Activated naive CD8-positive, alpha-beta T cell treated with anti-CD3 and anti-CD28 coated beads, Interleukin-2, amount 50 U/mL, for 24 hours (primary cell): ENCODE results near the gene RAD51B.
"Not testable (repeated sequence)": the region's sequence is repeated elsewhere in the genome, so short reads cannot be mapped to it uniquely, and the experiment has no call there.

Source experiments
- ATAC-seq: fragments of 150-1000 bp; cut with Tn5 transposase; one replicate; pipeline ENCODE4 v1.10.0; 2021
- DNase-seq: peaks from one replicate; pipeline ENCODE4 v3.0.0; 2021
- H3K27ac Mint-ChIP-seq: one replicate; pipeline ENCODE4 v1.8.0; 2021; ENCODE audit warnings: mild to moderate bottlenecking, mixed read lengths
- H3K27me3 Mint-ChIP-seq: one replicate; pipeline ENCODE4 v1.8.0; 2021; ENCODE audit warnings: mixed read lengths
- H3K36me3 Mint-ChIP-seq: one replicate; pipeline ENCODE4 v1.8.0; 2021; ENCODE audit warnings: low read depth, mixed read lengths
- H3K4me1 Mint-ChIP-seq: one replicate; pipeline ENCODE4 v1.8.0; 2021; ENCODE audit warnings: mixed read lengths
- H3K4me3 Mint-ChIP-seq: one replicate; pipeline ENCODE4 v1.8.0; 2021; ENCODE audit warnings: mild to moderate bottlenecking, moderate library complexity, mixed read lengths
- H3K9me3 Mint-ChIP-seq: one replicate; pipeline ENCODE4 v1.8.0; 2021; ENCODE audit warnings: mixed read lengths

RAD51B gene

GRCh38 chr14:68105816-68106215, 286.2 kb downstream of the RAD51B start:
- DNase-seq, result no peak
- Mint-ChIP-seq H3K36me3 (peaks cover 18% of the 10 kb centered on the region), H3K27ac (no peak overlapping the region), H3K27me3 (no peaks in the 10 kb centered on the region), H3K4me1 (peaks cover 15% of the 10 kb centered on the region), H3K9me3 (peaks cover 17% of the 10 kb centered on the region), H3K4me3 (no peak overlapping the region)
- ATAC-seq, result no peak

GRCh38 chr14:68106456-68106855, 286.9 kb downstream of the RAD51B start:
- peaks cover 11% of the 10 kb centered on the region for H3K9me3 Mint-ChIP-seq
- no peak for ATAC-seq
- peaks cover 11% of the 10 kb centered on the region for H3K36me3 Mint-ChIP-seq
- no peaks in the 10 kb centered on the region for H3K27me3 Mint-ChIP-seq
- H3K27ac Mint-ChIP-seq, result no peak overlapping the region
- H3K4me1 Mint-ChIP-seq, result peaks cover 22% of the 10 kb centered on the region
- DNase-seq, result no peak
- H3K4me3 Mint-ChIP-seq, result no peak overlapping the region

- DNase-seq (no peak), ATAC-seq (no peak)
- no peak overlapping the region for H3K4me3 Mint-ChIP-seq
- peaks cover 7% of the 10 kb centered on the region for H3K36me3 Mint-ChIP-seq
- H3K27ac Mint-ChIP-seq, result no peak overlapping the region
- H3K9me3 Mint-ChIP-seq, result peaks cover 7% of the 10 kb centered on the region
- H3K27me3 Mint-ChIP-seq, result no peaks in the 10 kb centered on the region
- H3K4me1 Mint-ChIP-seq, result peaks cover 23% of the 10 kb centered on the region
These were observed 287.3 kb downstream of the RAD51B start for GRCh38 chr14:68106905-68107304.

GRCh38 chr14:68109132-68109900, 289.7 kb downstream of the RAD51B start:
- peak; percentile 33 for ATAC-seq
- DNase-seq, result no peak
- H3K4me3 Mint-ChIP-seq, result no peak overlapping the region
- H3K27ac Mint-ChIP-seq, result no peak overlapping the region
- H3K9me3 Mint-ChIP-seq, result no peaks in the 10 kb centered on the region
- H3K27me3 Mint-ChIP-seq, result no peaks in the 10 kb centered on the region
- H3K4me1 Mint-ChIP-seq, result peaks cover 23% of the 10 kb centered on the region
- no peaks in the 10 kb centered on the region for H3K36me3 Mint-ChIP-seq

- no peak for ATAC-seq
- no peak overlapping the region for H3K4me3 Mint-ChIP-seq
These were observed 291.7 kb downstream of the RAD51B start for GRCh38 chr14:68111097-68111852.

GRCh38 chr14:68111853-68112270, 292.3 kb downstream of the RAD51B start:
- Mint-ChIP-seq H3K27me3 (no peaks in the 10 kb centered on the region), H3K9me3 (no peaks in the 10 kb centered on the region), H3K27ac (no peak overlapping the region), H3K36me3 (no peaks in the 10 kb centered on the region), H3K4me3 (no peak overlapping the region), H3K4me1 (peaks cover 23% of the 10 kb centered on the region)
- ATAC-seq (no peak), DNase-seq (no peak)

More at GRCh38 chr14:68111097-68111852, 291.7 kb downstream of the RAD51B start:
- no peak overlapping the region for H3K27ac Mint-ChIP-seq
- peaks cover 23% of the 10 kb centered on the region for H3K4me1 Mint-ChIP-seq
- no peak for DNase-seq
- no peaks in the 10 kb centered on the region for H3K36me3 Mint-ChIP-seq
- H3K9me3 Mint-ChIP-seq, result no peaks in the 10 kb centered on the region
- no peaks in the 10 kb centered on the region for H3K27me3 Mint-ChIP-seq

- Mint-ChIP-seq H3K4me3 (no peak overlapping the region), H3K4me1 (peaks cover 23% of the 10 kb centered on the region), H3K27ac (no peak overlapping the region), H3K27me3 (no peaks in the 10 kb centered on the region), H3K36me3 (no peaks in the 10 kb centered on the region), H3K9me3 (no peaks in the 10 kb centered on the region)
- ATAC-seq (no peak), DNase-seq (no peak)
These were observed 292.9 kb downstream of the RAD51B start for GRCh38 chr14:68112442-68112841.

- Mint-ChIP-seq H3K27ac (no peak overlapping the region), H3K27me3 (no peaks in the 10 kb centered on the region), H3K9me3 (no peaks in the 10 kb centered on the region), H3K4me3 (no peak overlapping the region), H3K36me3 (no peaks in the 10 kb centered on the region), H3K4me1 (peaks cover 23% of the 10 kb centered on the region)
- DNase-seq (no peak), ATAC-seq (no peak)
These were observed 293.9 kb downstream of the RAD51B start for GRCh38 chr14:68113343-68113930.

GRCh38 chr14:68115952-68116351, 296.4 kb downstream of the RAD51B start:
- not testable (repeated sequence) for H3K27ac Mint-ChIP-seq, H3K4me3 Mint-ChIP-seq, H3K4me1 Mint-ChIP-seq, H3K9me3 Mint-ChIP-seq, H3K36me3 Mint-ChIP-seq, ATAC-seq, H3K27me3 Mint-ChIP-seq, DNase-seq

- H3K27me3 Mint-ChIP-seq, result no peaks in the 10 kb centered on the region
- no peak overlapping the region for H3K27ac Mint-ChIP-seq
- ATAC-seq (no peak), DNase-seq (no peak)
- H3K4me3 Mint-ChIP-seq, result no peak overlapping the region
- peaks cover 14% of the 10 kb centered on the region for H3K4me1 Mint-ChIP-seq
- peaks cover 11% of the 10 kb centered on the region for H3K36me3 Mint-ChIP-seq
- peaks cover 6% of the 10 kb centered on the region for H3K9me3 Mint-ChIP-seq
These were observed 303.1 kb downstream of the RAD51B start for GRCh38 chr14:68122651-68123050.

- H3K27ac Mint-ChIP-seq, result no peak overlapping the region
- H3K4me1 Mint-ChIP-seq, result peaks cover 14% of the 10 kb centered on the region
- peaks cover 11% of the 10 kb centered on the region for H3K36me3 Mint-ChIP-seq
- DNase-seq (no peak), ATAC-seq (peak; percentile 86)
- no peak overlapping the region for H3K4me3 Mint-ChIP-seq
- no peaks in the 10 kb centered on the region for H3K27me3 Mint-ChIP-seq
- peaks cover 6% of the 10 kb centered on the region for H3K9me3 Mint-ChIP-seq
These were observed 304.5 kb downstream of the RAD51B start for GRCh38 chr14:68124050-68124449.

- Mint-ChIP-seq H3K4me1 (peaks cover 14% of the 10 kb centered on the region), H3K27ac (no peak overlapping the region), H3K27me3 (no peaks in the 10 kb centered on the region), H3K9me3 (peaks cover 6% of the 10 kb centered on the region), H3K36me3 (peaks cover 11% of the 10 kb centered on the region), H3K4me3 (no peak overlapping the region)
- ATAC-seq (no peak), DNase-seq (no peak)
These were observed 305.6 kb downstream of the RAD51B start for GRCh38 chr14:68124979-68125731.

- DNase-seq, result no peak
- ATAC-seq, result no peak
- Mint-ChIP-seq H3K36me3 (peaks cover 2% of the 10 kb centered on the region), H3K9me3 (no peaks in the 10 kb centered on the region), H3K4me3 (no peak overlapping the region), H3K4me1 (peaks cover 14% of the 10 kb centered on the region), H3K27me3 (no peaks in the 10 kb centered on the region), H3K27ac (no peak overlapping the region)
These were observed 307.6 kb downstream of the RAD51B start for GRCh38 chr14:68127166-68127565.

GRCh38 chr14:68131907-68132306, 312.3 kb downstream of the RAD51B start:
- Mint-ChIP-seq H3K27me3 (no peaks in the 10 kb centered on the region), H3K4me1 (no peaks in the 10 kb centered on the region), H3K36me3 (no peaks in the 10 kb centered on the region), H3K27ac (no peak overlapping the region), H3K4me3 (no peak overlapping the region), H3K9me3 (no peaks in the 10 kb centered on the region)
- DNase-seq (no peak), ATAC-seq (no peak)
